K562 (cell line): ENCODE measurements around the gene RBPJ. TPM values are rescaled to one million over a fixed set of nuclear protein-coding genes. Genes with fewer than 3 reads are reported as not detected.

Experiments used
- ADNP ChIP-seq: fragments of 200-800 bp; sonication (Bioruptor generic); IDR thresholded peaks from 2 replicates; pipeline ENCODE4 v1.6.1; 2016; ENCODE audit warnings: missing genetic modification characterization, missing compliant biosample characterization
- ATF7 ChIP-seq: fragments of 450-650 bp; IDR thresholded peaks from 2 replicates; pipeline ENCODE4 v1.7.1; 2014; ENCODE audit warnings: mild to moderate bottlenecking, moderate library complexity
- BCOR ChIP-seq: fragments of 450-650 bp; IDR thresholded peaks from 2 replicates; pipeline ENCODE4 v1.6.1; 2016
- BDP1 ChIP-seq: IDR thresholded peaks from 3 replicates; pipeline ENCODE4 v1.6.1; 2011; ENCODE audit not compliant: insufficient read length, insufficient read depth
- CBFB ChIP-seq: sonication (generic); formaldehyde crosslinking; IDR thresholded peaks from 2 replicates; pipeline ENCODE4 v1.4.0; 2020; ENCODE audit warnings: mild to moderate bottlenecking, missing genetic modification reagents
- CEBPG ChIP-seq, 3 experiments: fragments of 200-800 bp in 1 of 3; sonication (Bioruptor generic) in 1 of 3; sonication (generic) in 1 of 3; formaldehyde crosslinking in 1 of 3; IDR thresholded peaks in 2 of 3; conservative IDR thresholded peaks in 1 of 3; 2 replicates each; pipeline versions ENCODE4 v1.6.1 to v1.8.0; 2016 to 2022; ENCODE audit warnings: missing compliant biosample characterization in 2 of 3, missing genetic modification characterization in 2 of 3, mild to moderate bottlenecking in 1 of 3, missing genetic modification reagents in 1 of 3
- CGGBP1 ChIP-seq: fragments of 250-450 bp; sonication (Bioruptor Pico); IDR thresholded peaks from 2 replicates; pipeline ENCODE4 v1.9.0; 2021; ENCODE audit warnings: mild to moderate bottlenecking
- DACH1 ChIP-seq: fragments of 450-650 bp; IDR thresholded peaks from 2 replicates; pipeline ENCODE4 v1.6.1; 2018; ENCODE audit not compliant: partially characterized antibody
- ETS2 ChIP-seq: IDR thresholded peaks from 2 replicates; pipeline ENCODE4 v1.6.1; 2016; ENCODE audit warnings: borderline replicate concordance, missing genetic modification characterization, mild to moderate bottlenecking, moderate library complexity, missing compliant biosample characterization; ENCODE audit not compliant: poor library complexity, severe bottlenecking
- HOXB6 ChIP-seq: fragments of 250-450 bp; sonication (Bioruptor Pico); IDR thresholded peaks from 2 replicates; pipeline ENCODE4 v1.5.1; 2022; ENCODE audit warnings: mild to moderate bottlenecking, borderline replicate concordance
- IRF2 ChIP-seq: sonication (generic); formaldehyde crosslinking; IDR thresholded peaks from 2 replicates; pipeline ENCODE4 v1.8.1; 2022; ENCODE audit warnings: mild to moderate bottlenecking, missing genetic modification reagents
- MBD2 ChIP-seq: sonication (generic); IDR thresholded peaks from 2 replicates; pipeline ENCODE4 v1.6.1; 2016; ENCODE audit warnings: low read depth, borderline replicate concordance
- MCM7 ChIP-seq, 2 experiments: fragments of 450-650 bp; IDR thresholded peaks; 2 replicates each; pipeline ENCODE4 v1.6.1; 2016 to 2018
- MEF2D ChIP-seq: conservative IDR thresholded peaks from 2 replicates; pipeline ENCODE4 v1.6.1; 2016; ENCODE audit warnings: low read depth, missing genetic modification characterization, missing compliant biosample characterization
- NFE2 ChIP-seq: IDR thresholded peaks from 2 replicates; pipeline ENCODE4 v1.6.1; 2014; ENCODE audit warnings: antibody characterized with exemption, low read depth
- NFRKB ChIP-seq: fragments of 450-650 bp; IDR thresholded peaks from 2 replicates; pipeline ENCODE4 v1.6.1; 2016; ENCODE audit warnings: low read depth
- OTX1 ChIP-seq: fragments of 450-650 bp; formaldehyde crosslinking; IDR thresholded peaks from 2 replicates; pipeline ENCODE4 v1.4.0; 2022; ENCODE audit warnings: mild to moderate bottlenecking
- PYGO2 ChIP-seq: fragments of 450-650 bp; IDR thresholded peaks from 2 replicates; pipeline ENCODE4 v1.6.1; 2016; ENCODE audit warnings: mild to moderate bottlenecking, missing genetic modification characterization, moderate library complexity, missing compliant biosample characterization
- RB1 ChIP-seq: fragments of 450-650 bp; IDR thresholded peaks from 2 replicates; pipeline ENCODE4 v1.6.1; 2017; ENCODE audit warnings: low read depth, mild to moderate bottlenecking
- RBM17 ChIP-seq: fragments of 200-400 bp; formaldehyde crosslinking; IDR thresholded peaks from 2 replicates; pipeline ENCODE4 v1.6.1; 2017; ENCODE audit warnings: low read depth, mild to moderate bottlenecking, low read length, borderline replicate concordance
- RNF2 ChIP-seq: sonication (generic); IDR thresholded peaks from 2 replicates; pipeline ENCODE4 v1.6.1; 2016
- SMARCE1 ChIP-seq: fragments of 450-650 bp; IDR thresholded peaks from 2 replicates; pipeline ENCODE4 v1.7.1; 2016; ENCODE audit warnings: mild to moderate bottlenecking
- SREBF2 ChIP-seq: sonication (generic); formaldehyde crosslinking; IDR thresholded peaks from 2 replicates; pipeline ENCODE4 v1.4.0; 2020; ENCODE audit warnings: mild to moderate bottlenecking, missing genetic modification reagents
- TCF7L2 ChIP-seq: fragments of 150-350 bp; IDR thresholded peaks from 2 replicates; pipeline ENCODE4 v1.6.1; 2016; ENCODE audit warnings: low read depth, mild to moderate bottlenecking, low read length, moderate library complexity
- TGIF2 ChIP-seq: sonication (generic); formaldehyde crosslinking; IDR thresholded peaks from 2 replicates; pipeline ENCODE4 v1.8.1; 2022; ENCODE audit warnings: mild to moderate bottlenecking, missing genetic modification reagents, moderate library complexity
- ZBTB8A ChIP-seq: fragments of 450-650 bp; IDR thresholded peaks from 2 replicates; pipeline ENCODE4 v1.6.1; 2018; ENCODE audit warnings: mild to moderate bottlenecking, moderate library complexity; ENCODE audit not compliant: partially characterized antibody
- ZC3H11A ChIP-seq: IDR thresholded peaks from 2 replicates; pipeline ENCODE4 v1.6.1; 2012; ENCODE audit warnings: low read depth, low read length, improper control_type of control experiment
- ZNF143 ChIP-seq: sonication (generic); formaldehyde crosslinking; IDR thresholded peaks from 2 replicates; pipeline ENCODE4 v1.9.0; 2022; ENCODE audit warnings: mild to moderate bottlenecking, missing genetic modification reagents
- ZNF23 ChIP-seq: fragments of 250-450 bp; sonication (Bioruptor Pico); IDR thresholded peaks from 2 replicates; pipeline ENCODE4 v1.4.0; 2020; ENCODE audit warnings: mild to moderate bottlenecking
- ZNF696 ChIP-seq: fragments of 250-450 bp; sonication (Bioruptor Pico); conservative IDR thresholded peaks from 2 replicates; pipeline ENCODE4 v1.4.0; 2020; ENCODE audit warnings: mild to moderate bottlenecking, moderate library complexity
- ZSCAN32 ChIP-seq: fragments of 450-650 bp; formaldehyde crosslinking; IDR thresholded peaks from 2 replicates; pipeline ENCODE4 v1.4.0; 2020; ENCODE audit warnings: mild to moderate bottlenecking, moderate library complexity
- polyA plus RNA-seq, 8 experiments: library from polyadenylated mRNA; depleted of rRNA in 4 of 8; stranded (reverse) in 5 of 8; unstranded in 3 of 8; fragments of >200 nt; fragmentation: Nextera tagmentation in 2 of 8; fragmentation: Illumina TruSeq in 1 of 8; extraction: Ambion mirVana in 2 of 8; extraction: Trizol in 1 of 8; gene quantifications; 2 replicates each; pipeline versions ENCODE4 v1.2.1 to v1.2.3, GENCODE V29; 2011 to 2014; ENCODE audit warnings: inconsistent platforms in 1 of 8, missing spikeins in 1 of 8
- total RNA-seq, 7 experiments: library from RNA; depleted of rRNA in 6 of 7; stranded (reverse); fragments of >200 nt in 6 of 7; fragmentation: Illumina TruSeq in 2 of 7; extraction: Trizol in 2 of 7; gene quantifications; 2 replicates each; pipeline versions ENCODE4 v1.2.1 to v1.2.3, GENCODE V29; 2011 to 2021; ENCODE audit warnings: low replicate concordance in 1 of 7
- TF ChIP-seq, protein P1 (sequence below): fragments of 250-450 bp; sonication (Bioruptor Pico); IDR thresholded peaks from 2 replicates; pipeline ENCODE4 v1.8.0; 2022; ENCODE audit warnings: inconsistent platforms

The RBPJ gene
- total and polyA plus RNA-seq, 9 of the 15 experiments (the other 6 are each of a cell fraction or from before 2014, with no cell fraction given): 17.2 to 49.4 (median 33.8) TPM

- TF ChIP-seq CBFB (no peak), IRF2 (CRISPR knock-in tag) (no peak), MCM7 (IDR thresholded peaks at IDR 0.05) (no peak), ZBTB8A (no peak), NFRKB (peak; percentile 73), NFE2 (no peak), BDP1 (no peak), ATF7 (peak; percentile 76), SMARCE1 (no peak), OTX1 (CRISPR knock-in tag) (no peak), DACH1 (no peak), CGGBP1 (CRISPR knock-in tag) (no peak), ZSCAN32 (CRISPR knock-in tag) (no peak), ZNF143 (CRISPR knock-in tag) (no peak), CEBPG (CRISPR knock-in tag; IDR thresholded peaks at IDR 0.05) (peak; percentile 6; the same call in 1 of the 2 replicates), CEBPG (tag; conservative IDR thresholded peaks at IDR 0.05 in 1 of 2, IDR thresholded peaks at IDR 0.05 in 1 of 2) (no peak), PYGO2 (tag) (no peak), ETS2 (tag) (no peak), SREBF2 (CRISPR knock-in tag) (no peak), ZC3H11A (no peak), MBD2 (peak; percentile 47; the same call in 1 of the 2 replicates), BCOR (peak; percentile 73), HOXB6 (CRISPR knock-in tag) (no peak), ZNF23 (CRISPR knock-in tag) (no peak), ADNP (tag) (no peak), ZNF696 (CRISPR knock-in tag) (no peak), RBM17 (no peak), TGIF2 (no peak), RB1 (peak; percentile 61), TCF7L2 (no peak), MEF2D (tag) (no peak), RNF2 (peak; percentile 63; the same call in 1 of the 2 replicates)
- TF ChIP-seq, protein P1, sequence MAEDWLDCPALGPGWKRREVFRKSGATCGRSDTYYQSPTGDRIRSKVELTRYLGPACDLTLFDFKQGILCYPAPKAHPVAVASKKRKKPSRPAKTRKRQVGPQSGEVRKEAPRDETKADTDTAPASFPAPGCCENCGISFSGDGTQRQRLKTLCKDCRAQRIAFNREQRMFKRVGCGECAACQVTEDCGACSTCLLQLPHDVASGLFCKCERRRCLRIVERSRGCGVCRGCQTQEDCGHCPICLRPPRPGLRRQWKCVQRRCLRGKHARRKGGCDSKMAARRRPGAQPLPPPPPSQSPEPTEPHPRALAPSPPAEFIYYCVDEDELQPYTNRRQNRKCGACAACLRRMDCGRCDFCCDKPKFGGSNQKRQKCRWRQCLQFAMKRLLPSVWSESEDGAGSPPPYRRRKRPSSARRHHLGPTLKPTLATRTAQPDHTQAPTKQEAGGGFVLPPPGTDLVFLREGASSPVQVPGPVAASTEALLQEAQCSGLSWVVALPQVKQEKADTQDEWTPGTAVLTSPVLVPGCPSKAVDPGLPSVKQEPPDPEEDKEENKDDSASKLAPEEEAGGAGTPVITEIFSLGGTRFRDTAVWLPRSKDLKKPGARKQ: no peak
Measured at GRCh38 chr4:26320538-26321372, at the start of gene RBPJ (continued).
